ENCODE data around the gene ZNF423. TPM values are rescaled to one million over a fixed set of nuclear protein-coding genes. Genes with fewer than 3 reads are reported as not detected.

Gene ZNF423
- polyA plus RNA-seq, 3 donors = 1.9 to 15.4 (median 8.7) TPM

GRCh38 chr16:49810831-49811230 is 45.1 kb downstream of the ZNF423 start:
- 59 to 73% (median 63%) methylated on average over 9 of the region's 9 CpGs for WGBS, 3 donors
- H3K27ac ChIP-seq (ENCODE audit: low read depth, low read length) = no peak overlapping the region

GRCh38 chr16:49809561-49809960 is 46.4 kb downstream of the ZNF423 start:
- WGBS, 3 donors = 89 to 92% (median 91%) methylated on average over 8 of the region's 8 CpGs
- no peak overlapping the region for H3K27ac ChIP-seq (ENCODE audit: low read depth, low read length)

DNA sequence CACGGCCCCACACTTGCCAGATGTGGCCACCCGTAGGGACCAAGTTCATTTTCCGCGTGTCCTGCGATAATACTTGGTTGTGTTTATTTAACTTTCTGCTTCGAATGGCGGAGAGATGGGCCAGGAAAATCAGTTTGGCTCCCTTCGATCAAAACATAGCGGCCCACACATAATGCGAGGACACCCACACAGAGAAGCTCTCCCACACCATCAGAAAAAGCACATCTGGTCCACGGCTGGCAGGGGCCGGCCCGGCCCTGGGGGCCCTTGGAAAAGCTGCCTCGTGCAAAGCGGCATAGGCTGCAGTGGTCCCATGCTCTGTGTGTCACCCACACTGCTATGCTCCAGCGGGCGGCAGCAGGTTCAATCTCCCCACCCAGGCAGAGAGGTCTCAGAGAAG is 46.9 kb downstream of the ZNF423 start:
- WGBS, 3 donors = 73 to 91% (median 83%) methylated on average over 17 of the region's 17 CpGs

GRCh38 chr16:49806446-49806845 is 49.5 kb downstream of the ZNF423 start:
- no peak overlapping the region for H3K27ac ChIP-seq (ENCODE audit: low read depth, low read length)
- WGBS, 3 donors = 42 to 63% (median 43%) methylated on average over 4 of the region's 4 CpGs

More for the DNA sequence above, 46.9 kb downstream of the ZNF423 start:
- no peak overlapping the region for H3K27ac ChIP-seq (ENCODE audit: low read depth, low read length)

DNA sequence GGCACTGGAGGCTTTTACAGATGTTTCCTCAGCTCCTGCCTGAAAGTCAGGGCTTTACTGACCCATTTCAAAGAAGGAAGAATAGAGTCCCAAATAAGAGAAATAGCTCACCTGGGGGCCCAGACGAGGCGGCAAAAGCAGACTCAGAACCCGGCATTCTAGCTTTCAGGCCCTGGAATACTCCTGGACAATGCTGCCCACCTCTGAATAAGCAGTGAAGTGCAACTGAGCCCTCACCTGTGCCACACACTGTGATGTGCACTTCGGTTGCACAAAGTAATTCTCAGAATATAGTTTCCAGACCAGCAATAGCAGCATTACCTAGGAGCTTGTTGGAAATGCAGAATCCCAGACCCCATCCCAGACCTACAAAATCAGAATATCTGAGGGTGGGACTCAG is 54.6 kb downstream of the ZNF423 start:
- H3K27ac ChIP-seq (ENCODE audit: low read depth, low read length) = no peak overlapping the region
- 80 to 96% (median 90%) methylated on average over 4 of the region's 4 CpGs for WGBS, 3 donors

DNA sequence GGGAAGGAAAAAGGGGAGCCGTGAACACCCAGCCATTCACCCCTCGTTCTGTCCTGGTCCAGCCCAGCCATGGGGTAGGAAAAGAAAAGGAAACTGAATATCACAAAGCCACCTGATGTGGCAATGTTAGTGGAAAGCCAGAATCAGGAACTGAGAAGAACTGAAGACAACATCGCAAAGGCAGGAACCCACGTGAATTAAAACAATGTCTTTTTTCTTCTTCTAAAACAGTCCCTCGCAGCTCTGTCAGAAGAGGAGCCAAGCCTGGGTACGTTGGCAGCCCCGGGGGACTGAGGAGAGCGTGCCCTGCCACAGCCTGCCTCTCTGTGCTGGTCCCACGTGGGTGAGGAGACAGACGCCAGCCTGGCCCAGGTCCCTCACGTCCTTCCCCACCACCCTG is 55.0 kb downstream of the ZNF423 start:
- no peak overlapping the region for H3K27ac ChIP-seq (ENCODE audit: low read depth, low read length)
- WGBS, 3 donors = 46 to 85% (median 52%) methylated on average over 11 of the region's 11 CpGs

DNA sequence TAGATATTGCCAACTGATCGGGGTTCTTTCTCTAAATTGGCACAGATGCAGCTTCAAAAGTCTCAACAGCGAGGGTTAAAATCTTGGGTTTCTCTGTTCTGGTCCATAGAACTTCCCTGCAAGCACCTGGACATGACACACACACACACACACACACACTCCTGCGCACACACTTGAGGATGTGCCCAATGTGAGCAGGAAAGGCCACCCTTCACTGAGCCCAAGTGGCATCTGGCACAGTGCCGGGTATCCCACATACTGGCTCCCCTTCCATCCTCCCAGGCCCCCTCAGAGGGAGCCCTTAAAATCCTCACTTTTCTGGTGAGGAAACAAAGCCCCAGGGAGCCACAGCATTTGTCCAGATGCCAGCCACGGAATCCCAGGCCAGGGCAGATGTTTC is 55.5 kb downstream of the ZNF423 start:
- no peak overlapping the region for H3K27ac ChIP-seq (ENCODE audit: low read depth, low read length)
- WGBS, 3 donors = 74 to 87% (median 75%) methylated on average over 5 of the region's 5 CpGs

DNA sequence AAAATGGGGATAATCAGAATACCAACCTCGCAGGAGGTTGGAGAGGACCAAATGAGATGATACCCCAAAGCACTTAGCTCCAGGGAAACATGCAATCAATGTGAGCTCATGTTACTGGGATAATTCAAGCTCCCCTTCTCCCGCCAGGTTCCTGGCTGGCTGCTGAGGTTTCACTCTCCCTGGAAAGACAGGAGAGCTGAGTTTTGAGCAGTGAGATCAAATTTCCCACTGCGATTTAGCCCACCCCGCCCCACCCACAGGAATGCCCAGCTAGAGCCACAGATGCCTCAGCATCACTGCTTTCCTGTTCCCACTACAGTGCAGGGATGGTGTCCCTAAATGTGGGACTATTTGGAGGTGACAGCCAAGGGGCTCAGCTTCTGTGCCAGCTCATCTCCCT is 56.7 kb downstream of the ZNF423 start:
- no peak overlapping the region for H3K27ac ChIP-seq (ENCODE audit: low read depth, low read length)
- 62 to 74% (median 66%) methylated on average over 4 of the region's 4 CpGs for WGBS, 3 donors

DNA sequence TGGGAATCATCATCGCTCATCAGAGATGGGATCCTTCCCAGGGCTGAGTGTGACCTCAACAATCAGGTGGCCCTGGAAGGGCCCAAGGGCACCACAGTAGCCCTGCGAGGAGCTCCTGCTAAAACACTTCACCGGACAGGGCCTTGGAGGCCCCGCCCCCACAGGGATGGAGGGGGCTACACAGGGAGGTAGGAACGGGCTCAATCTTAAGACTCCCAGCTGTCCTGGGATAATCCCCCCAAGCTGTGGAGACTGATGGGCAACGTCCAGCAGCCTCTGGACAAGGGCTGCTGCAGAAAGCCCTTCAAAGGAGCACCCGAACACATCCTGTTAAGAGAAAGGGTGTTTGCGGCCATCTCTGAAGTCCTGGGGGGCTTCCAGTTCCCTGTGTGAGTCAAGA is 60.4 kb downstream of the ZNF423 start:
- WGBS, 3 donors = 92 to 96% (median 94%) methylated on average over 8 of the region's 8 CpGs
- no peak overlapping the region for H3K27ac ChIP-seq (ENCODE audit: low read depth, low read length)

GRCh38 chr16:49793244-49793643 is 62.7 kb downstream of the ZNF423 start:
- no peak overlapping the region for H3K27ac ChIP-seq (ENCODE audit: low read depth, low read length)
- WGBS, 3 donors = 92 to 95% (median 94%) methylated on average over 11 of the region's 11 CpGs

DNA sequence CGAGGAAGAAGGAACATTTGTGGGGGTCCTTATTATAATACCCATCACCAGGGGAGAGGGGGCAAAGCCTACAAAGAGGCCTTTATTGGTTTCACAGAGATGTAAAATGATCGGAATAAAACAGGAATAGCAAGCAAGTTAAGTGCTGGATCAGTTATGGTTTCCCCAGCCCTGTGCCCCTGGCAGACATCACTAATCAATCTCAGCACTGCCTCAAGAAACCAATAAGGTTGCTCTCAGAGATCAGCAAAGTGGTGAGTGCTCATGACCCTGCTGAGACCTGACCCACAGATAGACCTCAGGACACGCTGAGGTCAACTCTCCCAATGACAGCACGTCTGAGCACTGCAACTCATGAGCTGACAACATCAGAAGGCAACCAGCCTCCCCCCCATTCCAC is 66.3 kb downstream of the ZNF423 start:
- no peak overlapping the region for H3K27ac ChIP-seq (ENCODE audit: low read depth, low read length)

DNA sequence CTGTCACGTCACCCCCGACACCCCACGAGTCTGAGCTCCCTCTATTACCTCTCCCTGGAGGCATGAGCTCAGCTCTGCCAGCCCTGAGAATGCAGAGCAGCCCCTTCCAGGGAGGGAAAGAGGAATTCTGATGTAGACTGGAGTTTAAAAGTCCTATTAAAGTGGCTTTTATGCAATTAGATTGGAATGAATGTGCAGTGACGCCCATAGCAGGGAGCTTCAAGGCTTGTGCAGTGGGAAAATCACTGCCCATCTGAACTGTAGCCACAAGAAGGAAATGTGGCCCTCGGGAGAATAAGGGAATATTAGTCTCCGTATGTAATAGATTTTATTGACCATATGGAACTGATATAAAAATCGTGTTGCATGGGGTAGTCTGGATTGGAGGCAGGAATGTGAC is 66.9 kb downstream of the ZNF423 start:
- 56 to 74% (median 70%) methylated on average over 7 of the region's 7 CpGs for WGBS, 3 donors
- no peak overlapping the region for H3K27ac ChIP-seq (ENCODE audit: low read depth, low read length)

More for the DNA sequence above, 66.3 kb downstream of the ZNF423 start:
- 92 to 95% (median 94%) methylated on average over 4 of the region's 4 CpGs for WGBS, 3 donors

- 68 to 83% (median 73%) methylated on average over 3 of the region's 3 CpGs for WGBS, 3 donors
- no peak overlapping the region for H3K27ac ChIP-seq (ENCODE audit: low read depth, low read length)
Measured at GRCh38 chr16:49788572-49788971, 67.3 kb downstream of the ZNF423 start.

DNA sequence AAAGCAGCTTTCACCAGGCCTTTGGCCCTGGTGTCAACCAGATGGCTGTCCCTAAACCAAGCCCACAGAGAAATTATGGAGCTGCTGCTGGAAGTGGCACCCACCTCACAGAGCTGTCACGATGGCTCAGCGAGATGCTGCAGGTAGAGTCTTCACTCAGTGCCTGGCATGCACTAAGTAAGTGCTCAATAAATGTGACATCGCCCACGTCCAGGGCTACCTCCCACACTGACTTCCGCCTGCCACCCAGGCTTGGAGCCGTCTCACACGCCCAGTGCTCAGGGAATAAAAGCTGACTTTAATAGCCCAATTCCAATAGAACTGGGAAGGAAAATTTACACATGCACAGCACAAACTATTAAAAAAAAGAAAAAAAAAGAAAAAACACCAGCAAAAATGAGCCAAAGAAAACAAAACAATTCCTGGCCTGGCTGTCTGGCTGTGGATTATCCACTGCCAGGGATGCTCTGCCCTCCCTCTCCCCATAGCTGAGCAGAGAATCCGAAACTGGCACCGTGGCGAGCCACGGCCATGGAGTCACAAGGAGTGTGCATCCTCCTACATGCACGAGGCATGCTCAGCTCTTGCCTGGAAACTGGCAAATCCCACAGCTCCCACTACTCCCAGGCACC is 68.9 kb downstream of the ZNF423 start:
- 75 to 87% (median 79%) methylated on average over 11 to 12 of the region's 12 CpGs for WGBS, 3 donors
- no peak overlapping the region for H3K27ac ChIP-seq (ENCODE audit: low read depth, low read length)

- H3K27ac ChIP-seq (ENCODE audit: low read depth, low read length) = no peak overlapping the region
- WGBS, 3 donors = 91 to 98% (median 94%) methylated on average over 11 of the region's 11 CpGs
Measured at GRCh38 chr16:49785970-49786369, 69.9 kb downstream of the ZNF423 start.

DNA sequence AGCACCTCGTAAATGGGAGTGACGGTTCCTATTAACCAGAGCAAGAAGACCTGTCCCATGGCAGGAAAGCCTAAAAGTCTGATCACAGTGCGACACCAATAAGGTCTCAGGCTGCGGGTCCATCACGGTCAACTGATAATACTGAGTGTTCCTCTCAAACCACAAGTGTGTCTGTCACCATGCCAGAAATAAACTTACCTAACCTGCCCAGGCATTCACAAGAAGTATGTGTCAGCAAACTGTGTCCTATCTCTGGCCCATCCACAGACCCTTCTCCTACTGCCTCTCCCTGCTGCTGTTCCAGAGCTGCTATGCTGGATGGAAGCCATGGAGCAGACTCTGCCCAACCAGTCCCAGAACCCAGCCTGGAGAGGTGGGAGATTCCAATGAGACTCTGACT is 73.5 kb downstream of the ZNF423 start:
- H3K27ac ChIP-seq (ENCODE audit: low read depth, low read length) = no peak overlapping the region
- WGBS, 3 donors = 84 to 96% (median 93%) methylated on average over 5 of the region's 5 CpGs

DNA sequence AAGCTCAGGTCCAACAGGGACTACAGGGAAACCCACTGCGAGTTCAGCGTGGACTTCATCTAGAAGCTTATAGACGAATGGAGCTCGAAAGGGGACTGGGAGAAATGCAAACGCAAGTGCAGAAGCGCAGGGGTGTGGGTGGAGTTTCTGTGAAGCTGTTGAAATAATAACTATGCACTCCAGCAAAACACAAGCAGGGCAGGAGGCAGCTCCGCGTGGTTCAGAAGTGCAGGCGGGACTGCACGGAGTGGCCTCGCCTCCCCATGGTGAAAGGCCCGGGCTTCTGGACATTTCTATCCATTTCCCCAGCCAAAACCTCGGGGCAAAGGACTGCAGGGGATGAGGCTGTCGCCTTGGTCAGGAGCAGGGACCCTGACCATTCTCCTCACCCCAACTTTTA is 74.5 kb downstream of the ZNF423 start:
- 67 to 83% (median 75%) methylated on average over 14 of the region's 14 CpGs for WGBS, 3 donors

DNA sequence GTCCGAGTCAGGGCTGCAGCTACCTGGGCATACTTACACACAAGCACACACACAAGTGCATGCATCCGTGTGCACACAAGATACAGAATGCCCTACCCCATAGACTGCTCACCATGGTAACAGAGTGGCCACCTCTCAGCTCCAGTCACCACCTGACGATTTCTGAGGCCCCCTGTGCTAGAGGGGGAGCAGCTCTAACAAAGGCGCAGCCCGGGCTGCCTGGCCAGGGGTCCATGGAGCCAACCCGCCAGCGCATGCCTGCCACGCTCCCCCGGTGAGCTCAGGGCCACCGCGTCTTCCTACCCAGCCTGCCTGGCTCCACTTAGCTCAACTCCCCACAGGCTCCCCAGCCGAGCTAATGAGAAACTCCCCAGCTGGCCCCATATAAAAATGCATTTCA is 75.5 kb downstream of the ZNF423 start:
- WGBS, 3 donors = 73 to 74% (median 74%) methylated on average over 12 of the region's 12 CpGs
- H3K27ac ChIP-seq (ENCODE audit: low read depth, low read length) = no peak overlapping the region

More for the DNA sequence above, 74.5 kb downstream of the ZNF423 start:
- H3K27ac ChIP-seq (ENCODE audit: low read depth, low read length) = no peak overlapping the region

DNA sequence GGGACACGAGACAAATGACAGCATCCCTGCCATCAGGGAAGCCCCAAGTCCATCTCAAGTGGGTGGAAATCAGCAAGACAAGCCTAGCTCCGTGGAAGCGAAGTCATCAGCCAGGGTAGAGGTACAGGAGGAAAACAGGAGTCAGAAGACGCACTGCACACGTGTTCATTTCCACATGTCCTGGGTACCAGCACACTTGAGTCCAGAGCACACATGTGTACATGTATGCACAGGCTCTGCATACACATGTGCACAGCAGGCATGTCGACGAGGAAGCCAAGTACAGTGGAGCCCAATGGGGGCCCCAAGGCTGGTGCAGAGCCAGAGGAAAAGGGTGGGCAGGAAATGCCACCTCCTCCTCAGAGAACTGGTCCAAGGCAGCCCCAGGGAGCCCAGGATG is 75.9 kb downstream of the ZNF423 start:
- H3K27ac ChIP-seq (ENCODE audit: low read depth, low read length) = no peak overlapping the region
- 66 to 82% (median 71%) methylated on average over 7 of the region's 7 CpGs for WGBS, 3 donors

- no peak overlapping the region for H3K27ac ChIP-seq (ENCODE audit: low read depth, low read length)
- WGBS, 3 donors = 74 to 90% (median 80%) methylated on average over 11 of the region's 11 CpGs
Measured at GRCh38 chr16:49778202-49778930, 77.5 kb downstream of the ZNF423 start.

Data from adipose tissue (tissue), 3 donors.